GM18867 (cell line): ENCODE results near the gene MINAR2.

Experiments
- ATAC-seq: cut with Tn5 transposase; IDR thresholded peaks from one replicate; pipeline ENCODE4 v1.9.1; 2021; ENCODE audit warnings: mild to moderate bottlenecking, moderate library complexity; ENCODE audit not compliant: unreplicated experiment

The MINAR2 gene

GRCh38 chr5:129771058-129771838 is 23.4 kb downstream of the MINAR2 start:
- peak; percentile 71 for ATAC-seq

DNA sequence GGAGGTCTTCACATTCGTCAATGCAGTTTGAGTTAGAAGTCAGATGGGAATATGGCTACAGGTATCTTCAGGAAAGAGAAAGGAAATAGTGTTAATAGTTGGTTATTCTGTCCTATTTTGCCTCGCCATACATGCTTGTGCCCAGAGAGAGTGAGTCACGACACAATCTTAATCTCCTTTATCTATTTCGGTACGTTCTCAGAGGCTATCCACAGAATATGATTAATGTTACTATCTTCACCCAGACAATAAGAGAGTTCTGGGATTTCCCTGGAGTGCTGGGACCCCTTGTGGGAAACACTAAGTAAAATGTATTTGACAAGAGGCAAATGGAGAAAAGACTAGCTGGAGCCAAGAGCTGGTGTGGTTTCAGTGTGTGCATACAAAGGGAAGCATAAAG is 25.5 kb downstream of the MINAR2 start:
- ATAC-seq: no peak

- no peak for ATAC-seq
Measured at GRCh38 chr5:129781594-129781993, 33.7 kb downstream of the MINAR2 start.

- no peak for ATAC-seq
Measured at GRCh38 chr5:129803403-129803802, 55.5 kb downstream of the MINAR2 start.

DNA sequence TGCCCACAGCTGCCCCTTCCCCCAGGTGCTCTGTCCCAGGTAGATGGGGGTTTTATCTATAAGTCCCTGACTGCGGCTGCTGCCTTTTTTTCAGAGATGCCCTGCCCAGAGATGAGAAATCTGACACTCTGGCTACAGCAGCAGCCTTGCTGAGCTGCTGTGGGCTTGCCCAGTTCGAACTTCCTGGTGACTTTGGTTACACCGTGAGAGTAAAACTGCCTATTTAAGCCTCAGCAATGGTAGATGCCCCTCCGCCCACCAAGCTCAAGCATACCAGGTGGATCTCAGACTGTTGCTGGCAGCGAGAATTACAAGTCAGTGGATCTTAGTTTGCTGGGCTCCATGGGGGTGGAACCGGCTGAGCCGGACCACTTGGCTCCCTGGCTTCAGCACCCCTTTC is 56.8 kb downstream of the MINAR2 start:
- ATAC-seq: no peak

GRCh38 chr5:129807162-129807814 is 59.4 kb downstream of the MINAR2 start:
- ATAC-seq: peak; percentile 56
